Neural cell (in vitro differentiated cells): ENCODE results near the gene ASAP3. TPM values are rescaled to one million over a fixed set of nuclear protein-coding genes. Genes with fewer than 3 reads are reported as not detected.

Source experiments
- H2AFZ ChIP-seq: fragments of 200-600, 300-800 bp; sonication (generic), shearing (Covaris generic); 2 replicates; pipeline ENCODE4 v1.6.0; 2014; ENCODE audit warnings: low read depth, mild to moderate bottlenecking, antibody characterized with exemption, low read length, moderate library complexity
- H3F3A ChIP-seq: fragments of 200-600 bp; shearing (Covaris generic); 2 replicates; pipeline ENCODE4 v1.6.1; 2016; ENCODE audit warnings: mild to moderate bottlenecking, moderate library complexity, mixed read lengths, antibody characterized with exemption, low read length; ENCODE audit not compliant: insufficient read depth, poor library complexity, severe bottlenecking
- H3K27ac ChIP-seq: fragments of 200-600, 300-800 bp; sonication (generic), shearing (Covaris generic); 2 replicates; pipeline ENCODE4 v1.5.1; 2014; ENCODE audit warnings: mild to moderate bottlenecking, low read length, moderate library complexity
- H3K27me3 ChIP-seq: fragments of 300-800, 200-600 bp; sonication (generic), shearing (Covaris generic); 2 replicates; pipeline ENCODE4 v1.6.0; 2014; ENCODE audit warnings: mild to moderate bottlenecking, low read depth, low read length, moderate library complexity; ENCODE audit not compliant: insufficient read depth
- H3K36me3 ChIP-seq: fragments of 300-800, 200-600 bp; sonication (generic), shearing (Covaris generic); 2 replicates; pipeline ENCODE4 v1.5.1; 2014; ENCODE audit warnings: mild to moderate bottlenecking, antibody characterized with exemption, low read length, moderate library complexity; ENCODE audit not compliant: insufficient read depth
- H3K4me2 ChIP-seq: fragments of 300-800, 200-600 bp; sonication (generic), shearing (Covaris generic); 2 replicates; pipeline ENCODE4 v1.6.0; 2014; ENCODE audit warnings: mild to moderate bottlenecking, low read length
- H3K4me3 ChIP-seq: fragments of 300-800, 200-600 bp; sonication (generic), shearing (Covaris generic); 2 replicates; pipeline ENCODE4 v1.5.1; 2014; ENCODE audit warnings: mild to moderate bottlenecking, low read length, moderate library complexity
- H3K79me2 ChIP-seq: fragments of 200-600 bp; shearing (Covaris generic); replicated peaks from 2 replicates; pipeline ENCODE4 v1.6.0; 2014; ENCODE audit warnings: mild to moderate bottlenecking, low read length, moderate library complexity; ENCODE audit not compliant: insufficient read depth
- H3K9ac ChIP-seq: fragments of 300-800, 200-600 bp; sonication (generic), shearing (Covaris generic); 2 replicates; pipeline ENCODE4 v1.6.1; 2016; ENCODE audit warnings: mild to moderate bottlenecking, low read length, mixed read lengths
- H3K9me2 ChIP-seq: fragments of 200-600 bp; shearing (Covaris generic); 2 replicates; pipeline ENCODE4 v1.6.1; 2016; ENCODE audit warnings: mild to moderate bottlenecking, low read length, mixed read lengths; ENCODE audit not compliant: insufficient read depth
- H3K9me3 ChIP-seq: fragments of 200-600, 300-800 bp; sonication (generic), shearing (Covaris generic); 2 replicates; pipeline ENCODE4 v1.6.1; 2016; ENCODE audit warnings: mild to moderate bottlenecking, mixed run types, low read length, moderate library complexity, mixed read lengths
- H4K20me1 ChIP-seq: fragments of 200-600 bp; shearing (Covaris generic); 2 replicates; pipeline ENCODE4 v1.6.1; 2016; ENCODE audit warnings: mild to moderate bottlenecking, mixed run types; ENCODE audit not compliant: insufficient read depth
- CTCF ChIP-seq: fragments of 450-650 bp; IDR thresholded peaks from 2 replicates; pipeline ENCODE4 v1.5.1; 2014; ENCODE audit warnings: antibody characterized with exemption, mild to moderate bottlenecking, moderate library complexity; ENCODE audit not compliant: poor library complexity, severe bottlenecking
- EP300 ChIP-seq: fragments of 450-650 bp; conservative IDR thresholded peaks from 2 replicates; pipeline ENCODE4 v1.6.1; 2014; ENCODE audit warnings: antibody characterized with exemption, mild to moderate bottlenecking, moderate library complexity; ENCODE audit not compliant: poor library complexity, severe bottlenecking
- EZH2 ChIP-seq: fragments of 200-600, 300-800 bp; shearing (Covaris generic), sonication (generic); IDR thresholded peaks from 2 replicates; pipeline ENCODE4 v1.6.1; 2014; ENCODE audit warnings: antibody characterized with exemption, low read length, borderline replicate concordance, mild to moderate bottlenecking; ENCODE audit not compliant: insufficient read depth, poor library complexity, severe bottlenecking
- MXI1 ChIP-seq: fragments of 450-650 bp; conservative IDR thresholded peaks from 2 replicates; pipeline ENCODE4 v1.6.1; 2014; ENCODE audit warnings: antibody characterized with exemption, mild to moderate bottlenecking; ENCODE audit not compliant: poor library complexity, severe bottlenecking
- POLR2AphosphoS5 ChIP-seq: IDR thresholded peaks from 2 replicates; pipeline ENCODE4 v1.6.1; 2012
- RAD21 ChIP-seq: fragments of 450-650 bp; conservative IDR thresholded peaks from 2 replicates; pipeline ENCODE4 v1.6.1; 2014; ENCODE audit warnings: antibody characterized with exemption, mild to moderate bottlenecking, moderate library complexity
- REST ChIP-seq: IDR thresholded peaks from 2 replicates; pipeline ENCODE4 v1.6.1; 2012; ENCODE audit warnings: borderline replicate concordance
- SMC3 ChIP-seq: fragments of 450-650 bp; conservative IDR thresholded peaks from 2 replicates; pipeline ENCODE4 v1.6.1; 2014; ENCODE audit warnings: antibody characterized with exemption, mild to moderate bottlenecking, moderate library complexity; ENCODE audit not compliant: poor library complexity
- TAF1 ChIP-seq: IDR thresholded peaks from 2 replicates; pipeline ENCODE4 v1.6.1; 2012; ENCODE audit warnings: low read depth
- polyA plus RNA-seq: library from polyadenylated mRNA; depleted of rRNA; stranded (reverse); fragments of >200 nt; gene quantifications from 2 replicates; pipeline ENCODE4 v1.2.3, GENCODE V29; 2014

ASAP3 gene
- polyA plus RNA-seq, 1 donor from 2014 or later = 24.9 TPM

GRCh38 chr1:23478896-23479665 is 4.9 kb downstream of the ASAP3 start:
- Histone ChIP-seq H3K36me3 (no peaks in the 10 kb centered on the region), H3K4me2 (no peak overlapping the region), H3K27me3 (no peaks in the 10 kb centered on the region), H3K9ac (no peak overlapping the region), H2AFZ (no peak overlapping the region), H3K79me2 (peaks cover 10% of the 10 kb centered on the region), H4K20me1 (no peaks in the 10 kb centered on the region), H3K27ac (no peak overlapping the region), H3K9me2 (no peaks in the 10 kb centered on the region), H3F3A (no peaks in the 10 kb centered on the region), H3K9me3 (no peaks in the 10 kb centered on the region), H3K4me3 (no peak overlapping the region)
- TF ChIP-seq TAF1 (no peak), SMC3 (no peak), MXI1 (no peak), EP300 (no peak), RAD21 (no peak)

GRCh38 chr1:23477359-23478144 is 6.4 kb downstream of the ASAP3 start:
- Histone ChIP-seq H3K4me3 (no peak overlapping the region), H3K9me3 (no peaks in the 10 kb centered on the region), H3K79me2 (peaks cover 6% of the 10 kb centered on the region), H3K27ac (no peak overlapping the region), H2AFZ (no peak overlapping the region), H3F3A (no peaks in the 10 kb centered on the region), H3K27me3 (no peaks in the 10 kb centered on the region), H3K4me2 (no peak overlapping the region), H3K36me3 (no peaks in the 10 kb centered on the region), H4K20me1 (no peaks in the 10 kb centered on the region), H3K9ac (no peak overlapping the region), H3K9me2 (no peaks in the 10 kb centered on the region)
- TF ChIP-seq EZH2 = no peak
- TF ChIP-seq MXI1 = no peak
- no peak for TF ChIP-seq EP300
- TF ChIP-seq RAD21 = no peak
- no peak for TF ChIP-seq REST
- no peak for TF ChIP-seq SMC3
- TF ChIP-seq POLR2AphosphoS5 = no peak
- no peak for TF ChIP-seq TAF1
- no peak for TF ChIP-seq CTCF
